Hindlimb muscle (tissue), 1 donor: ENCODE results near the gene SPATA13. TPM values are rescaled to one million over a fixed set of nuclear protein-coding genes. Genes with fewer than 3 reads are reported as not detected.
"Not testable (repeated sequence)": the region's sequence is repeated elsewhere in the genome, so short reads cannot be mapped to it uniquely, and the experiment has no call there.

Experiments used
- DNase-seq: peaks from one replicate; pipeline ENCODE4 v3.0.0-alpha.2; 2013
- polyA plus RNA-seq: library from polyadenylated mRNA; unstranded; fragments of 120-200 nt; gene quantifications from one replicate; pipeline ENCODE4 v1.2.1, GENCODE V29; 2013; ENCODE audit not compliant: insufficient read length

The SPATA13 gene
- polyA plus RNA-seq, 1 donor, result 2.5 TPM

- not testable (repeated sequence) for DNase-seq
Measured at GRCh38 chr13:24319641-24320040, 159.1 kb downstream of the SPATA13 start.

DNA sequence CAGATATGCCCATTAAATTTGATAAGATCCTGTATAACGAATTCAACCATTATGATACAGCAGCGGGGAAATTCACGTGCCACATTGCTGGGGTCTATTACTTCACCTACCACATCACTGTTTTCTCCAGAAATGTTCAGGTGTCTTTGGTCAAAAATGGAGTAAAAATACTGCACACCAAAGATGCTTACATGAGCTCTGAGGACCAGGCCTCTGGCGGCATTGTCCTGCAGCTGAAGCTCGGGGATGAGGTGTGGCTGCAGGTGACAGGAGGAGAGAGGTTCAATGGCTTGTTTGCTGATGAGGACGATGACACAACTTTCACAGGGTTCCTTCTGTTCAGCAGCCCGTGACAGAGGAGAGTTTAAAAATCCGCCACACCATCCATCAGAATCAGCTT, 160.9 kb downstream of the SPATA13 start:
- not testable (repeated sequence) for DNase-seq

GRCh38 chr13:24322470-24322869, 161.9 kb downstream of the SPATA13 start:
- not testable (repeated sequence) for DNase-seq

- DNase-seq, result no peak
Measured at GRCh38 chr13:24323036-24323738, 162.7 kb downstream of the SPATA13 start.

DNA sequence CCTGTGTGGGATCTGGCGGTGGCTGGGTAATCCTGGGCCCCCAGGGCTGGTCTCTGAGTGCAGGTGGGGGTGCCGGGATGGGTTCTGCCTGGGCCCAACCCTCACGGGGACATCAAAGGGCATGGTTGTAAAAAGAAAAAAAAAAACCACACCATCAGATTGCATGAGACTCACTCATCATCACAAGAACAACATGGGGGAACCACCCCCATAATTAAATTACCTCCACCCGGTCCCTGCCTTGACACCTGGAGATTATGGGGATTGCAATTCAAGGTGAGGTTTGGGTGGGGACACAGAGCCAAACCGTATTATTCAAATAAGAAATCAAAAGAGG, 163.2 kb downstream of the SPATA13 start:
- DNase-seq, result no peak

- DNase-seq, result not testable (repeated sequence)
Measured at GRCh38 chr13:24327598-24327997, 167.1 kb downstream of the SPATA13 start.

GRCh38 chr13:24328145-24328544, 167.6 kb downstream of the SPATA13 start:
- DNase-seq, result no peak

DNA sequence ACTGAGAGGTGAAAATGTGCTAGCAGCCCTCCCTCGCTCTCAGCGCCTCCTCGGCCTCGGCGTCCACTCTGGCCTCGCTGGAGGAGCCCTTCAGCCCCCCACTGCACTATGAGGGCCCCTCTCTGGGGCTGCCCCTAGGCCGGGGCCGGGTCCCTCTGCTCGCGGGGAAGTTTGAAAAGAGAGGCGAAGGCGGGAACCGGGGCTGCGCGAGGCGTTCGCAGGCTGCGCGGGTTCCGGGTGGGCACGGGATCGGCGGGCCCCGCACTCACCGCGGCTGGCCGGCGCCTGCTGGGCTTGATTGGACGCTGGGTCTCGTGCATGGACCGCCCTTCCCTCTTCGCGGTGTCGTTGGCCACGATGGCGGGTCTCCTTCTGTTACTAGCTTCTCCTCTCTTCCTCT, 178.2 kb downstream of the SPATA13 start:
- DNase-seq, result no peak

GRCh38 chr13:24339937-24340607, 179.6 kb downstream of the SPATA13 start:
- no peak for DNase-seq

DNA sequence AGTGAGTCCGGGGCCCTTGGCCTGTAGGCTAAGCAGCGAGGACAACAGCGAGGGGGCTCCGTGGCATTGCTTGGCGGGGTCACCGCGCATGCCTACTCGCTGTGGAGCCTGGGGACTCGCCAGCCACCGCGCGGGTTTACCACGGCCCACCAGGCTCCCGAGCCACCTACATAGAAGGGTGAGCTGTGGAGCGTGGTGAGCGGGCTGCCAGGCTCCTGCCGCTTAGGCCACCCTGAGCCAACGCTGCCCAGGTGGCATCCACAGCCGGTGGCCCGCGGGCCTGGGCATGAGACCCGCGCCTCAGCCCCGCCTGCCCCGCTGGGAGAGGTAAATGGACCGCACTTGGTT, 180.1 kb downstream of the SPATA13 start:
- no peak for DNase-seq

- DNase-seq, result no peak
Measured at GRCh38 chr13:24341439-24341838, 180.9 kb downstream of the SPATA13 start.

DNA sequence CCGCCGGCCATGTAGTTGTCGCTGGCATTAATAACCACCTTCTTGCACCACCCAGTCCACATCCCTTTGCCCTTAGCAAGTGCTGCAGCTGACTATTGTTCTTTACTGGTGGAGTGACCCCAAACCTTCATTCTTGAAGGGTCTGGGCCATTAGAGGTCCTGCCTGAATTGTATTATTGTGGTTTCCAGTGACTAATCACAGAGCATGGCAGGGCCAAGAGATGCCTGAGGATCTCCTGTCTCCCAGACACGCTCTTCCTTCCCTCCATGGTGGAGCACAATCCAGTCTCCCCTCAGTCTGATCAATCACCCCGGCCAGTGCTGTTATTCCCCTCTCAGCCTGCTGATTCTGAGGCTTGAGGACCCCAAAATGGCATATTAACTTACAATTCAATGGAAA, 187.9 kb downstream of the SPATA13 start:
- DNase-seq, result no peak

GRCh38 chr13:24348797-24349515, 188.4 kb downstream of the SPATA13 start:
- no peak for DNase-seq

DNA sequence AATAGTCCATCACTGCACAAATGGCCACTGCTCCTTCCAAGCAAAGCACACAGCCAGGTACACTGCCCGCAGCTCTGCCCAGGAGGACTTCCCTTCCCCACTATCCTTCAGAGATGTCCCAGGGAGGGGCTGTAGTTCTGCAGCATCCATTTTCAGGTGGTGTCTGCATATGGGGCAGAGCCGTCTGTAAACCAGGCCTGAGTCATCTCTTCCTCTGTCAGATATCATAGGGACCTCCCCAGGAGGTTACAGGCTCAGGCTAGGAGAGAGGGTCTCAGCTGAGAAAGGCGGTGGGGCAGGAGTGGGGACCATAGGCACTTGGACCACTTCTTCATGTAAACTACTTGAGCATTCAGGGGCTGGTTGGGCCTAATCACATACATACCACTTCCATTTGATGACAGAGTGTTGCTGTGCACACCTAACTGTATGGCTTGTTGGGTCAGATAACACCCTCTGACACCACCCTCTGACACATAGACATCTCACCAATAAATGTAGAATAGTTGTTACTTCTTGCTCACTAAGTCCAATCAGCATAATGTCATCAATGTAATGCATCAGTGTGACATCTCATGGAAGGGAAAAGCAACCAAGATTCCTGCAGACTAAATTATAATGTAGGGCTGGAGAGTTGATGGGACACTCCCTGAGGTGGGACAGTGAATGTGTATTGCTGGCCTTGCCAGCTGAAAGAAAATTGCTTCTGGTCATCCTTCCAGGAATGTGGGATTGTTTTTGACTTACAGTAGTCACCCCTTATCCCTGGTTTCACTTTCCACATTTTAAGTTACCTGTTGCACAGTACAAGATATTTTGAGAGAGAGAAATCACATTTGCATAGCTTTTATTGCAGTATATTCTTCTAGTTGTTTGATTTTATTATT, 189.5 kb downstream of the SPATA13 start:
- not testable (repeated sequence) for DNase-seq

GRCh38 chr13:24351423-24351822, 190.9 kb downstream of the SPATA13 start:
- no peak for DNase-seq

DNA sequence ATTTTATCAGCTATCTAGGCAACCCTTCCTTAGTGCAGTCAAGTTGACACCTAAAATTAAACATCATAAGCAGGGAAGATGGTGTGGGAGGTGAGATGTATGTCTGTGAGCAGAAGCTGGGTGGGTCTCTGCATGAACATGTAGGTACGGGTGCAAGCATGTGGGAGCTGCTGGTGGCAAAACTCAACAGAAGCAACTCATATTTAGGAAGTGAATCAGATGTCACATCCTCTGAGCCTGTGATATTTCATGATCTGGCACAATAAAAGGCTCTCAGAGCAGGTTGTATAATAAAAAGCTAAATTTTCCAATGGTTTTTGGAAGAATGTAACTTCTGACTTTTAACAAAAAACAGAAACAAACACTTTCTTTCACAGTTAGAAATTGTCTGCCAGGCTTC, 193.2 kb downstream of the SPATA13 start:
- no peak for DNase-seq

- no peak for DNase-seq
Measured at GRCh38 chr13:24355103-24355502, 194.6 kb downstream of the SPATA13 start.

- DNase-seq, result no peak
Measured at GRCh38 chr13:24356270-24356669, 195.8 kb downstream of the SPATA13 start.
